SK-N-SH (cell line): Measurements from ENCODE around the gene PRICKLE4. TPM values are rescaled to one million over a fixed set of nuclear protein-coding genes. Genes with fewer than 3 reads are reported as not detected.
"Not testable (repeated sequence)": the region's sequence is repeated elsewhere in the genome, so short reads cannot be mapped to it uniquely, and the experiment has no call there.

Experiments used
- CTCF ChIA-PET: fragments of 300-600, 350-600 bp; formaldehyde crosslinking; extraction: SDS; loops from one replicate; lab custom pipeline; 2021; lab: Yijun Ruan, JAX
- POLR2A ChIA-PET: fragments of 350-600 bp; sonication (Branson Sonifier 250); formaldehyde crosslinking; extraction: SDS; loops from one replicate; lab custom pipeline; 2020; ENCODE audit warnings: antibody characterized with exemption, inconsistent platforms; lab: Yijun Ruan, JAX
- DNase-seq: peaks from one replicate; pipeline ENCODE4 v3.0.0; 2012
- H2AFZ ChIP-seq: fragments of 200-600 bp; sonication (generic); 2 replicates; pipeline ENCODE4 v1.8.1; 2016; ENCODE audit warnings: antibody characterized with exemption, mild to moderate bottlenecking, low read depth
- H3F3A ChIP-seq: fragments of 200-600 bp; sonication (generic); replicated peaks from 2 replicates; pipeline ENCODE3; 2016; ENCODE audit warnings: antibody characterized with exemption, mild to moderate bottlenecking; ENCODE audit not compliant: insufficient read depth
- H3K27ac ChIP-seq, 2 experiments: fragments of 200-500 bp in 1 of 2; fragments of 200-600 bp in 1 of 2; sonication (Bioruptor generic) in 1 of 2; sonication (generic), shearing (Covaris generic) in 1 of 2; 2 replicates each; pipeline versions ENCODE4 v1.5.1 to v1.6.1; 2014 to 2016; ENCODE audit warnings: low read depth in 2 of 2, inconsistent platforms in 1 of 2, low read length in 1 of 2, mild to moderate bottlenecking in 1 of 2, mixed read lengths in 1 of 2
- H3K27me3 ChIP-seq: fragments of 200-600 bp; sonication (generic), shearing (Covaris generic); 2 replicates; pipeline ENCODE4 v1.6.1; 2016; ENCODE audit warnings: mixed run types; ENCODE audit not compliant: insufficient read depth
- H3K36me3 ChIP-seq, 2 experiments: fragments of 200-500 bp in 1 of 2; fragments of 200-600 bp in 1 of 2; sonication (Bioruptor generic) in 1 of 2; sonication (generic) in 1 of 2; replicated peaks in 1 of 2; 2 replicates each; pipeline versions ENCODE3 to v1.5.1; 2014 to 2016; ENCODE audit warnings: low read length in 1 of 2, mild to moderate bottlenecking in 1 of 2; ENCODE audit not compliant: insufficient read depth in 2 of 2, control insufficient read depth in 1 of 2
- H3K4me1 ChIP-seq, 2 experiments: fragments of 200-500 bp in 1 of 2; fragments of 200-600 bp in 1 of 2; sonication (Bioruptor generic) in 1 of 2; sonication (generic), shearing (Covaris generic) in 1 of 2; 2 replicates each; pipeline versions ENCODE4 v1.5.1 to v1.6.1; 2014 to 2016; ENCODE audit warnings: low read depth in 1 of 2, low read length in 1 of 2, mixed run types in 1 of 2; ENCODE audit not compliant: insufficient read depth in 2 of 2, control insufficient read depth in 1 of 2
- H3K4me2 ChIP-seq: fragments of 200-600 bp; sonication (generic), shearing (Covaris generic); 2 replicates; pipeline ENCODE4 v1.6.1; 2017; ENCODE audit warnings: mixed run types
- H3K4me3 ChIP-seq, 2 experiments: fragments of 200-500 bp in 1 of 2; fragments of 200-600 bp in 1 of 2; sonication (Bioruptor generic) in 1 of 2; sonication (generic), shearing (Covaris generic) in 1 of 2; 2 replicates each; pipeline versions ENCODE4 v1.5.1 to v1.8.1; 2014 to 2016; ENCODE audit warnings: low read depth in 2 of 2, inconsistent platforms in 1 of 2, low read length in 1 of 2, mild to moderate bottlenecking in 1 of 2, mixed read lengths in 1 of 2, moderate library complexity in 1 of 2
- H3K79me2 ChIP-seq: fragments of 200-600 bp; sonication (generic); 2 replicates; pipeline ENCODE4 v1.8.1; 2017; ENCODE audit warnings: mild to moderate bottlenecking; ENCODE audit not compliant: insufficient read depth
- H3K9ac ChIP-seq: fragments of 200-600 bp; sonication (generic); 2 replicates; pipeline ENCODE4 v1.6.1; 2017; ENCODE audit warnings: mixed run types
- H3K9me2 ChIP-seq: fragments of 200-600 bp; sonication (generic); 2 replicates; pipeline ENCODE4 v1.6.1; 2017; ENCODE audit warnings: mixed run types
- H3K9me3 ChIP-seq: fragments of 200-600 bp; sonication (generic); 2 replicates; pipeline ENCODE4 v1.6.1; 2017; ENCODE audit warnings: mixed run types, mild to moderate bottlenecking, moderate library complexity
- H4K20me1 ChIP-seq: fragments of 200-600 bp; sonication (generic); 2 replicates; pipeline ENCODE4 v1.6.1; 2017; ENCODE audit warnings: mild to moderate bottlenecking, mixed run types; ENCODE audit not compliant: insufficient read depth
- FOSL2 ChIP-seq: IDR thresholded peaks from 2 replicates; pipeline ENCODE4 v1.4.0; 2012; ENCODE audit warnings: low read depth, mild to moderate bottlenecking, moderate library complexity, borderline replicate concordance
- IRF3 ChIP-seq: fragments of 150-350 bp; IDR thresholded peaks from 2 replicates; pipeline ENCODE4 v1.6.1; 2016; ENCODE audit warnings: mild to moderate bottlenecking, low read depth, low read length
- MAX ChIP-seq: IDR thresholded peaks from 2 replicates; pipeline ENCODE4 v1.4.0; 2012; ENCODE audit warnings: low read depth
- NRF1 ChIP-seq: IDR thresholded peaks from 2 replicates; pipeline ENCODE4 v1.6.1; 2012; ENCODE audit warnings: low read depth, mild to moderate bottlenecking, low read length
- RFX5 ChIP-seq: IDR thresholded peaks from 2 replicates; pipeline ENCODE4 v1.6.1; 2012; ENCODE audit warnings: mild to moderate bottlenecking, improper control_type of control experiment, low read length
- TCF12 ChIP-seq: IDR thresholded peaks from 2 replicates; pipeline ENCODE4 v1.4.0; 2012
- TEAD4 ChIP-seq: IDR thresholded peaks from 2 replicates; pipeline ENCODE4 v1.4.0; 2012; ENCODE audit warnings: mild to moderate bottlenecking, borderline replicate concordance; ENCODE audit not compliant: insufficient read depth
- YY1 ChIP-seq: IDR thresholded peaks from 2 replicates; pipeline ENCODE4 v1.4.0; 2012; ENCODE audit warnings: low read depth, mild to moderate bottlenecking
- ZBTB33 ChIP-seq: IDR thresholded peaks from 2 replicates; pipeline ENCODE4 v1.4.0; 2012; ENCODE audit warnings: low read depth, borderline replicate concordance
- WGBS: methylation state at CpG from one replicate; pipeline ENCODE4 v1.1.6; 2017; ENCODE audit warnings: low lambda C conversion rate; 5-methylcytosine and 5-hydroxymethylcytosine counted together
- polyA plus RNA-seq, 3 experiments: library from polyadenylated mRNA; depleted of rRNA; stranded (reverse); fragments of >200 nt; gene quantifications; 2 replicates each; pipeline ENCODE4 v1.2.3, GENCODE V29; 2012
- TF ChIP-seq, protein P1 (sequence below): fragments of 150-350 bp; IDR thresholded peaks from 2 replicates; pipeline ENCODE4 v1.6.1; 2017; ENCODE audit warnings: antibody characterized with exemption, low read length, low read depth, borderline replicate concordance
- TF ChIP-seq, protein P2 (sequence below): fragments of 200-600 bp; sonication (generic); IDR thresholded peaks from 2 replicates; pipeline ENCODE4 v1.6.1; 2017; ENCODE audit warnings: antibody characterized with exemption, mild to moderate bottlenecking, moderate library complexity

Gene PRICKLE4
- polyA plus RNA-seq, 1 of the 3 experiments (the other 2 are of a cell fraction): 3.9 TPM

GRCh38 chr6:41763470-41763869 lies 17.1 kb upstream of the PRICKLE4 start:
- no peaks in the 10 kb centered on the region for H3K27me3 ChIP-seq
- H3K9me3 ChIP-seq: no peaks in the 10 kb centered on the region
- H3K4me2 ChIP-seq: no peak overlapping the region
- H4K20me1 ChIP-seq: no peaks in the 10 kb centered on the region
- H3K9ac ChIP-seq: no peak overlapping the region
- no peak overlapping the region for H3K27ac ChIP-seq
- H3K4me1 ChIP-seq: peaks cover 3 to 31% of the 10 kb centered on the region in 2 experiments; a peak in 2 of 4 replicates
- DNase-seq: no peak
- H3F3A ChIP-seq: no peaks in the 10 kb centered on the region
- H3K36me3 ChIP-seq: no peaks in the 10 kb centered on the region
- TF ChIP-seq TEAD4: no peak
- TF ChIP-seq, protein P1, sequence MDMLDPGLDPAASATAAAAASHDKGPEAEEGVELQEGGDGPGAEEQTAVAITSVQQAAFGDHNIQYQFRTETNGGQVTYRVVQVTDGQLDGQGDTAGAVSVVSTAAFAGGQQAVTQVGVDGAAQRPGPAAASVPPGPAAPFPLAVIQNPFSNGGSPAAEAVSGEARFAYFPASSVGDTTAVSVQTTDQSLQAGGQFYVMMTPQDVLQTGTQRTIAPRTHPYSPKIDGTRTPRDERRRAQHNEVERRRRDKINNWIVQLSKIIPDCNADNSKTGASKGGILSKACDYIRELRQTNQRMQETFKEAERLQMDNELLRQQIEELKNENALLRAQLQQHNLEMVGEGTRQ: no peak
- no peak for TF ChIP-seq FOSL2
- no peak for TF ChIP-seq NRF1
- TF ChIP-seq, protein P2, sequence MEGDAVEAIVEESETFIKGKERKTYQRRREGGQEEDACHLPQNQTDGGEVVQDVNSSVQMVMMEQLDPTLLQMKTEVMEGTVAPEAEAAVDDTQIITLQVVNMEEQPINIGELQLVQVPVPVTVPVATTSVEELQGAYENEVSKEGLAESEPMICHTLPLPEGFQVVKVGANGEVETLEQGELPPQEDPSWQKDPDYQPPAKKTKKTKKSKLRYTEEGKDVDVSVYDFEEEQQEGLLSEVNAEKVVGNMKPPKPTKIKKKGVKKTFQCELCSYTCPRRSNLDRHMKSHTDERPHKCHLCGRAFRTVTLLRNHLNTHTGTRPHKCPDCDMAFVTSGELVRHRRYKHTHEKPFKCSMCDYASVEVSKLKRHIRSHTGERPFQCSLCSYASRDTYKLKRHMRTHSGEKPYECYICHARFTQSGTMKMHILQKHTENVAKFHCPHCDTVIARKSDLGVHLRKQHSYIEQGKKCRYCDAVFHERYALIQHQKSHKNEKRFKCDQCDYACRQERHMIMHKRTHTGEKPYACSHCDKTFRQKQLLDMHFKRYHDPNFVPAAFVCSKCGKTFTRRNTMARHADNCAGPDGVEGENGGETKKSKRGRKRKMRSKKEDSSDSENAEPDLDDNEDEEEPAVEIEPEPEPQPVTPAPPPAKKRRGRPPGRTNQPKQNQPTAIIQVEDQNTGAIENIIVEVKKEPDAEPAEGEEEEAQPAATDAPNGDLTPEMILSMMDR: no peak
- TF ChIP-seq TCF12: no peak
- TF ChIP-seq ZBTB33: no peak
- no peak for TF ChIP-seq IRF3
- no peak for TF ChIP-seq RFX5
- TF ChIP-seq MAX: no peak
- no peak for TF ChIP-seq YY1
- CTCF ChIA-PET: interaction anchor here (0.7 to 2.6 kb wide), 6 partner anchors 15 to 395 kb away, joined by 3 to 12 read pairs (median 4); partner anchors contain the start of gene TOMM6
- H3K4me3 ChIP-seq: no peak overlapping the region
- POLR2A ChIA-PET: no interaction called here
- H3K9me2 ChIP-seq: no peaks in the 10 kb centered on the region
- 19% methylated on average over 2 of the region's 2 CpGs for WGBS
- no peaks in the 10 kb centered on the region for H3K79me2 ChIP-seq
- no peak overlapping the region for H2AFZ ChIP-seq

DNA sequence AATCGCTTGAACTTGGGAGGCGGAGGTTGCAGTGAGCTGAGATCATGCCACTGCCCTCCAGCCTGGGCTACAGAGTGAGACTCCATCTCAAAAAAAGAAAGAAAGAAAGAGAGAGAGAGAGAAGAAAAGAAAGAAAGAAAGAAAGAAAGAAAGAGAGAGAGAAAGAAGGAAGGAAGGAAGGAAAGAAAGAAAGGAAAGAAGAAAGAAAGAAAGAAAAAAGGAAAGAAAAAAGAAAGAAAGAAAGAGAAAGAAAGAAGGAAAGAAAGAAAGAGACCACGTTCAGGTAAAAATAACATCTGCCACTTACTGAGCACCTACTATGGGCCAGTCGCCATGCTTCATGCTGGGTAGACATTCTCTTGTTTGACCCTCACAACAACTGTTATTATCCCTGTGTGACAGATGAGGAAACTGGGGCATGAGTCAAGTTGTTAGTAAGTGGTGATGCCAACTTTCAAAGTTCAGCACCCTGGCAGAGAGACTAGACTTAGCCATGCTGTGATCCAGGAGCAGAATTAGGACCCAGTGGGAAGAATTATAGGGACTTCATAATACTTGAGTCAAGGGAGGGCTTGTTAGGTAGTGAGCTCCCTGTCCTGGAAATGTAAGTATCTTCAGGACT lies 14.4 kb upstream of the PRICKLE4 start:
- CTCF ChIA-PET: interaction anchor here (2.6 to 2.8 kb wide), 2 partner anchors 21 to 31 kb away, joined by 8 to 12 read pairs; partner anchors contain the start of genes TFEB and TOMM6
- H3K4me2 ChIP-seq, H3K79me2 ChIP-seq, H3K36me3 ChIP-seq, H4K20me1 ChIP-seq, H3K9me2 ChIP-seq, H3K9ac ChIP-seq, H3K4me3 ChIP-seq, H2AFZ ChIP-seq, H3K9me3 ChIP-seq, DNase-seq, H3K27me3 ChIP-seq, H3F3A ChIP-seq, H3K27ac ChIP-seq: not testable (repeated sequence)
- H3K4me1 ChIP-seq: peaks cover 3 to 37% of the 10 kb centered on the region in 2 experiments; a peak in 2 of 4 replicates
- WGBS: 86% methylated on average over 4 of the region's 4 CpGs
- POLR2A ChIA-PET: interaction anchor here (0.6 kb wide), 1 partner anchor 278 kb away, joined by 3 read pairs; no protein-coding TSS in a partner anchor
